G401.6 (cell line): ENCODE data around the gene PTS.

Source experiments
- FAIRE-seq: peaks from 2 replicates; lab custom pipeline; 2012; peaks lifted over from hg19 to GRCh38; lab: Jason Lieb, UNC

Gene PTS

DNA sequence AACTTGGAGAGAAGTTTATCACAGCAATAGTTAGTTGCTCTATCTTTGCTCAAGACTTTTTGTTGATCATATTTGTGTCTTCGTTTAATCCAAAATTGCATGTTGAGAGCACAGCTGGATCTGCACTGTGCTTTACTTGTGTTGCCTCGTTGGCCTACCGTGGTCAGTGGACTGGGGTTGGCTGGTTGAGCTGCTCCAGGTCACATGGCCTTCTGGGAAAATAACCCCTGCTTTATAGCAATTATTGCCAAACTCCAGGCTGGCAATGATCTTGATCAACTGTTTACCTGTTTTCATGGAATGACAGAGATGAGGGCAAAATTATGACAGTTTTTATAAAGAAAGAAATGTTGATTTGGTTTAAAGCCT lies 40.2 kb downstream of the PTS start:
- FAIRE-seq = no peak

GRCh38 chr11:112267188-112267591 lies 41.0 kb downstream of the PTS start:
- no peak for FAIRE-seq

DNA sequence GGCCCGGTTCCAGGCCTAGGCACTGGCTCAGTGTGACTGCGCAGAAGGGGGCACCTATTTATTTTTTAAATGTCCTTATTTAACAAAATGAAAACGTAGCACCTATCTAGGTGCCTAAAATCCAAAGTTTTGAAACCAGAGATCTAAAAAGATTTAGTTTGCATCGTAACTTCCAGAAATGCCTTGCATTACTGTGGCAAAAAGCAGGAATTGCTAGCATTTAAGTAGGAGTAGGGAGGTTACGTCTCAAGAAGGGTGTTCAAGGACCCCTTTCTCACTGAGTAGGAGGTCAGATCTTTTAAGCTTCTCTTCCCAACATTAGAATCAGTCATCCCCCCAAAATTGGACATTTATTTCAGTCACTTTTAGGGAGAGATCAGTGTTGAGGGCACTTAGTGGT lies 42.2 kb downstream of the PTS start:
- no peak for FAIRE-seq

DNA sequence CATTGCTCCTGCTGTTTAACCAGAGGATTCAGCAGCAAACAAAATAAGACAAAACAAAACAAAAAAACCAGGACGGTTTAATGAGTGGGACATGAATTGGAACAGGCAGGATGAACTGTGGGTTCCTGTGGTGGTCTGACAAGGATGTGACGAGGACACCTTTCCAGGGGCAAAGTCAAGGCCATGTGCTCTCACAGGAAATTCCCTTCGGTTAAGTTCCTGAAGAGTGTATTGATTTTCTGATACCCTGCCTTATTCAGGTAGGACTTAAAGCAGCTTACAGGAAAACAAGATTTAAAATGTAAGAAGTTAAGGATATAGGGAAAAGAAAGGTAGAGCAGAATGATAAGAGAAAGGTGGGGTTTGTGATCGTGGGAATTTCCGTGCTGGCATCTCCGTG lies 42.9 kb downstream of the PTS start:
- no peak for FAIRE-seq

DNA sequence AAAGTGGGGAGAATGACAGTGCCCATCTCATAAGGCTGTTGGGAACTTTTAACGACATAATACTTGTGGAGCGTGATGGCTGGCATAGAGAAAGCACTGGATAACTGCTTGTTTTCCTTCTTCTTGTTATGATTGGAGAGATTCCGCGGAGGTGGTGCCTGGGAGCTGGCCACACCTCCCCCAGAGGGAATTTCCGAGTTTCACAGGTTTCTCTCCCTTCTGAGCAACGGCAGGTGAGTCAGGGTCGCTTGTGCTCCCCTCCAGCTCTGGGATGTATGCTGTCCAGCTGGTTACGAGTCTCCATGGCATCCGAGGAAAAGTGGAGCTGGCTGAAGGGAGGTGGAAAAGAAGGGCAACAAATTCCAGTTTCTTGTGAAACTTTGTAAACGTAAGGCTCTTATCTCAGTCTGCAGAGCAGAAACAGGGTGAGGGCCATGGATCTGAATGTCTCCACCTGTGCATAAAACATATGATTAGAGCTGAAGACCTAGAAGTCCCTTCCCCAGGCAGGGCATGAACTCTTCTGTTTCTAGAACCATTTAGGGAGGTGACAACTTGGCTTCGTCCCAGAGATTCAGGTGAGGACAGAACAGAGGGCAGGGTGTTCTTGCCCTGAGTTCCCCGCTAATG lies 44.4 kb downstream of the PTS start:
- no peak for FAIRE-seq

DNA sequence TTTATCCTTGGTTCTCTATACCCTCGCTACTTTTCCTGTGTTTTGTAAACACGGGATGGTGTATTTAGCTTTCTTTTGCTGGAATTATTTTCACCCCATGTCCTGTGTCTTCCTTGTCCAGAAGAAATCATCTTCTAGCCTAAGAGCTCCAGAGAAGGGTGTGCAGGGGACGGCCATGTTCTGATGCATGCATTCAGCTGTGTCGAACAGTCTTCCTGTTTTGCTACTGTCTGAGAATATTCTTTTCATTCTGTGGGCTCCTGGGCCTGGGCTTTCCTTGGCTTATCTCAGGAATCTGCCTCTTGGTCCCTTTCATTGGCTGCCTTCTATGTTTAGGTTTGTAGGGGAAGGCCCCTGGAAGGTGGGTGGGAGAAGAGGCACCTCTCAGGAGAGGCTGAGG lies 45.0 kb downstream of the PTS start:
- FAIRE-seq = no peak

GRCh38 chr11:112273066-112273465 lies 46.8 kb downstream of the PTS start:
- no peak for FAIRE-seq

DNA sequence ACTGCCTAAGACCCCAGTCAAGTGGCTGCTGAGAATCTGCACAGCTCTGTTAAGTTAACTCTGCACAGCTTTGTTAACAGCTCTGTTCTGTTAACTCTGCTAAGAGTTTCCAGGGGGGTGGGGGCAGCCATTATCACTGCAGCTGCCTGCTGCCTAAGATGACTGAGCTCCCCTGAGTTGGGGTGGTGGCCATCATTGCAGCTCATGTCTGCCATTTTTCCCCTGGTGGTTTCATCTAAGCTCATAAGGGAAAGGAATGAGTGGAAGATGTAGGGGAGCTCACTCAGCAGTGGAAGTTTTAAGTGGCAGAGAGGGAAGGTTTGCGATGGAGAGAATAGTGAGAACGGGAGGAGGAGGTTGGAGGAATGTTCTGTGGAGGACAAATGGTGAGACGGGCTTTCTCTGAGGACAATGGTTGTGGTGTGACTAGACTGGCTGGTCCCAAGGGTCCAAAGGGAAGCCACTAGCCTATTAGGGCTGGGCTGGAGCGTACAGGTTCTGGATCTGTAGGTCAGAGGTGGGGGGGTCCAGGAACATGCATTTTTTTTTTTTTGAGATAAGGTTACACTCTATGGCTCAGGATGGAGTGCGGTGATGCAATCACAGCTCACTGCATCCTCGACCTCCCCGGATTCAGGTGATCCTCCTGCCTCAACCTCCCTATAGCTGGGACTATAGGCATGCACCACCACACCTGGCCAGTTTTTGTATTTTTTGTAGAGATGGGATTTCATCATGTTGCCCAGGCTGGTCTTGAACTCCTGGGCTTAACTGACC lies 48.0 kb downstream of the PTS start:
- no peak for FAIRE-seq

- FAIRE-seq = no peak
Observed at GRCh38 chr11:112277029-112277428, 50.8 kb downstream of the PTS start.

DNA sequence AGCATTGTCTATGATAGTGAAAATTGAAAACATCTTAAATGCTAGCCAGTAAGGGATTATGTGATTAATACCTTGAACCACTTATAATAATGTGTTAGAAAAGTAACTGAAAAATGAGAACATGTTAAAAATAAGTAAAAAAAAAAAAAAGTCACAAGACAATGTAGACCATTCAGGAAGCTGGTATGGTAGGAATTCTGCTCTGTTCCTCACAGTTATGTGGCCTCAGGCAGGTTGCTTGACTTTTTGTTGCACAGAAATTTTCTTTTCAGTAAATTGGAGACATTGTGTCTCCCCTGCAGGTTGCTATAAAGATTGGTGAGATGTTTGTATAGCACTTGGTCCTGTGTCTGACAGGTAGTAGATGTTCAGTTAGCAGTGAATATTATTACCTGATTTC lies 51.7 kb downstream of the PTS start:
- FAIRE-seq = no peak

GRCh38 chr11:112278803-112279202 lies 52.6 kb downstream of the PTS start:
- no peak for FAIRE-seq

DNA sequence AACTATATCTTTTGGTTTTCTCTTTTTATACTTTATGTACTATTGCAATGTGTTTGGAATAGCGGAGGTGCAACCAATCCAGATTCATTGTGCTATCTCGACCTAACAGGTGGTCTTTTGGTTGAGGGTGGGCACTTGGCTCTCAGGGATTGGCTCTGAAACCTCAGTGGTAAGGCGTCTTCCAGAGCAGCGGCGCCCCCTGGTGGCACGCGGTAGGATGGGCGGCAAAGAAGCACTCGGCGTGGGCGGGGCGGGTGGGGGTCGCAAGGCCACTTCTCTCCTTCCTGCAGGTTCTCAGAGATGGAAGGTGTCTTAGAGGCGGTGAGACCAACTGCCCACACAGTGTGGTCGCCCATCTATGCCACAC lies 53.7 kb downstream of the PTS start:
- no peak for FAIRE-seq

DNA sequence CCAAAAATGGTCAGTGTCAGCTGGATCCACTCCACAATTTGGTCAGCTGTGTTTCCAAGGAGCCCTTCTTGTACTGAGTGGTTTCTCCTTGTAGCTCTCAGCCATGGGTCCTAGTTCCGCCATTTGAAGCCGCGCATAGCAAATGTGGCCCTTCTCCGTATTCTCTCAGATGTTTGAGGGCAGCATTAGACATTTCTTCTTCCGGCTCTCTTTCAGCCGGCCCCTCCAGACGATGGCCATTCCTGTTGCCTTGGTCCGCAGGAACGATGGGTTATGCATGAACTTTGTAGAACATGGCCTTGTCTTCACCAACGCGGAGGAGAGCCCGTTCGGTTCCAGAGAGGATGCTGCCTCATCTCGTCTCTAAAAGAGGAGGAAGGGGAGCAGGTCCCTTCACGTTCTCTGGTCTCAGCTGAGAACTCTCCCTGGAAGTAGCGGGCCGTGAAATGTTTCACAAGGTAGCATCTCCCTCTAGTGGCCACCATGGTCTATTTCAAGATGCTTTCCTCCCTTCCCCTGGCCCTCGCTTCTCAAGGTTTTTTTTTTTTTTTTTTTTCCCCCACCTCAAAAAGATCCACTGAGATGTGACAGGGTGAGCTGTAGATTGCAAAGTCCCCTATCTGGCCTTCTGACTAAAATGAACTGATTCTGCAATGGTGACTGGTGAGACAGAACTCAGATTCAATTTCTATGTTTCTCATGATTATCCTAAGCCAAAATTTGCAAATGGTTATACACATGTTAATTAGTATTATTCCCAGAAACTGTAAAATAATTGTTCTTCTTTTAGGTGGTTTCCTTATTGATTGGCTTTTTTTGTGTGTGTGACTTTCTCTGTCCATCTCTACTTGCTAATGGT lies 54.3 kb downstream of the PTS start:
- FAIRE-seq = peak; percentile 72

DNA sequence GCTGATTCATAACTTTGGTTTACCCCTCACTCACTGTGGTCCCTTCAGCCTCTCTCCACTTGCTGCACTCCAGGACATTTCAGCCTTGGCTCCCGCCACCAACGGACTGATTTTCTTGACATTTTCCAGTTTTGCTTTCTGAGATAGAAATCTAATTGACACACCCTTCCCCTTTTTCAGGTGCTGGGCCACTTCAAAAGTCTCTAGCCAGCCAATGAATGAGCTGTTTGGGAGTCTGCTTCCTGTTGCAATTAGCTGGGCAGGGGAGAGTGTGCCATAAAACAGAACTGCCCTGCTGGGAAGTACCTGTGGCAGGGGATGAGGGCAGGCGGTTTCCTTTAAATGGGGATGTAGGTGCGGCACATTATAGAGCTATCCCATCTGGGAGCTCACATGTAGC lies 55.5 kb downstream of the PTS start:
- no peak for FAIRE-seq
